ENCODE data around the gene PEX26. TPM values are rescaled to one million over a fixed set of nuclear protein-coding genes. Genes with fewer than 3 reads are reported as not detected.
"Not testable (repeated sequence)": the region's sequence is repeated elsewhere in the genome, so short reads cannot be mapped to it uniquely, and the experiment has no call there.

The PEX26 gene
- total RNA-seq, 2 donors from 2014 or later = 15.1 to 18.4 TPM

DNA sequence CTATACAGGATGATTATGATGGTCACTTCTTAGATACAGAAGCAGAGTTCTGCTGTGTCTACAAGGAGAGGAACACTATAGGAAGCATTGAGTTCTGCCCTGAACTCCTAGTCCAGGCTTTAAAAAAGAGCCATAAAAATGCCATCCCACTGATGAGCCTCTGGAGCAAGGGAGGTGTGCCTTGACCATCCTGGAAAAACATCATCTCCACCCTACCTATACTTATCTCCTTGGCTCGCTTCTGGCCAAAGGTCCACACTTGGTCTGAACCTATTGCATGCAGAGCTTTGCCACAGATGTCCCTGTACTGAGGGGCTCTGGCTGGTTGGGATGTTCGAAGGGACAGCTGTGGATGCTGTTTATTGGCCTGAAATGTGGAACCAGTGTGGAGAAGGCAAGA is 4.3 kb upstream of the PEX26 start:
- Histone ChIP-seq H3K4me3 (no peak overlapping the region), H3K9me3 (no peaks in the 10 kb centered on the region), H3K4me1 (peaks cover 0 to 24% of the 10 kb centered on the region in 2 donors), H3K27me3 (no peaks in the 10 kb centered on the region), H3K27ac (no peak overlapping the region), H3K36me3 (no peaks in the 10 kb centered on the region)
- DNase-seq (ENCODE audit: low spot score) = no peak
- TF ChIP-seq CTCF (IDR thresholded peaks at IDR 0.05) = no peak

- not testable (repeated sequence) for H3K27ac ChIP-seq; H3K36me3 ChIP-seq; DNase-seq (ENCODE audit: low spot score); H3K9me3 ChIP-seq; H3K4me3 ChIP-seq; H3K27me3 ChIP-seq
- peaks cover 0 to 24% of the 10 kb centered on the region in 2 donors for H3K4me1 ChIP-seq
These were observed 3.9 kb upstream of the PEX26 start for GRCh38 chr22:18073927-18074326.

GRCh38 chr22:18075101-18075719 is 2.6 kb upstream of the PEX26 start:
- H3K27ac ChIP-seq = peak overlapping the region; percentile 83 to 85
- H3K36me3 ChIP-seq = peaks cover 6% of the 10 kb centered on the region
- H3K4me3 ChIP-seq = no peak overlapping the region
- DNase-seq (ENCODE audit: low spot score) = no peak
- no peak for TF ChIP-seq CTCF (IDR thresholded peaks at IDR 0.05)
- H3K27me3 ChIP-seq = no peaks in the 10 kb centered on the region
- H3K4me1 ChIP-seq = peaks cover 0 to 33% of the 10 kb centered on the region in 2 donors
- no peaks in the 10 kb centered on the region for H3K9me3 ChIP-seq

GRCh38 chr22:18075720-18076497 is 1.9 kb upstream of the PEX26 start:
- peaks cover 0 to 33% of the 10 kb centered on the region in 2 donors for H3K4me1 ChIP-seq
- peak; percentile 74 for DNase-seq (ENCODE audit: low spot score)
- H3K27ac ChIP-seq = peak overlapping the region; percentile 83 to 85
- H3K9me3 ChIP-seq = no peaks in the 10 kb centered on the region
- H3K27me3 ChIP-seq = no peaks in the 10 kb centered on the region
- no peak overlapping the region for H3K4me3 ChIP-seq
- TF ChIP-seq CTCF (IDR thresholded peaks at IDR 0.05) = peak; percentile 74 to 89
- peaks cover 13% of the 10 kb centered on the region for H3K36me3 ChIP-seq

- no peak for DNase-seq (ENCODE audit: low spot score)
- H3K27ac ChIP-seq = peak overlapping the region; percentile 83 to 85
These were observed 627 bp upstream of the PEX26 start for GRCh38 chr22:18077087-18077638.

More at GRCh38 chr22:18077087-18077638, 627 bp upstream of the PEX26 start:
- H3K4me3 ChIP-seq = peak overlapping the region; percentile 83 to 92
- H3K9me3 ChIP-seq = no peaks in the 10 kb centered on the region
- H3K4me1 ChIP-seq = peaks cover 0 to 33% of the 10 kb centered on the region in 2 donors
- H3K36me3 ChIP-seq = peaks cover 25% of the 10 kb centered on the region
- no peaks in the 10 kb centered on the region for H3K27me3 ChIP-seq
- no peak for TF ChIP-seq CTCF (IDR thresholded peaks at IDR 0.05)
